HepG2 (cell line): Measurements from ENCODE around the gene GOLPH3. TPM values are rescaled to one million over a fixed set of nuclear protein-coding genes. Genes with fewer than 3 reads are reported as not detected.

Experiments used
- ATAC-seq: fragments of 200-7000 bp; cut with Tn5 transposase; 3 replicates; pipeline ENCODE4 v1.9.1; 2020; ENCODE audit warnings: mild to moderate bottlenecking, moderate library complexity
- BruUV-seq: library from RNA; stranded (reverse); fragments of 400-500 nt; replicated peaks from 2 replicates; lab custom pipeline; 2021; lab: Mats Ljungman, UMichigan
- CTCF ChIA-PET: fragments of 300-600 bp; formaldehyde crosslinking; extraction: SDS; loops from one replicate; lab custom pipeline; 2021; ENCODE audit warnings: low total read pairs, inconsistent platforms, low intra/inter-chr PET ratio; lab: Yijun Ruan, JAX
- POLR2A ChIA-PET: fragments of 350-600 bp; sonication (Branson Sonifier 250); formaldehyde crosslinking; loops from one replicate; lab custom pipeline; 2020; ENCODE audit warnings: antibody characterized with exemption, inconsistent platforms; lab: Yijun Ruan, JAX
- DNase-seq: peaks from one replicate; pipeline ENCODE4 v3.0.0-alpha.2; 2015; ENCODE audit warnings: low spot score
- FAIRE-seq: peaks from 3 replicates; lab custom pipeline; 2011; peaks lifted over from hg19 to GRCh38; lab: Jason Lieb, UNC
- H2AFZ ChIP-seq: one replicate; pipeline ENCODE4 v1.6.1; 2011; ENCODE audit warnings: low read length, inconsistent platforms
- H3K27ac ChIP-seq: fragments of 300-600 bp; 3 replicates; pipeline ENCODE4 v1.8.0; 2011; ENCODE audit warnings: mixed run types, mild to moderate bottlenecking, mixed read lengths, low read length, inconsistent platforms; ENCODE audit not compliant: insufficient read depth; ENCODE audit errors: extremely low read length
- H3K27me3 ChIP-seq, 2 experiments: fragments of 200-600 bp in 1 of 2; 2 replicates in 1 of 2; 3 replicates in 1 of 2; pipeline versions ENCODE4 v1.6.0 to v1.8.0; 2011; ENCODE audit warnings: low read length in 2 of 2, mild to moderate bottlenecking in 2 of 2, moderate library complexity in 2 of 2, inconsistent platforms in 1 of 2; ENCODE audit not compliant: insufficient read depth in 2 of 2, control insufficient read depth in 1 of 2
- H3K36me3 ChIP-seq, 2 experiments: fragments of 200-600 bp in 1 of 2; replicated peaks in 1 of 2; 2 replicates in 1 of 2; 3 replicates in 1 of 2; pipeline versions ENCODE4 v1.5.1 to v1.8.0; 2011; ENCODE audit warnings: low read length in 2 of 2, inconsistent platforms in 1 of 2; ENCODE audit not compliant: insufficient read depth in 2 of 2, control insufficient read depth in 1 of 2
- H3K4me1 ChIP-seq: 2 replicates; pipeline ENCODE4 v1.5.1; 2012; ENCODE audit warnings: low read length, inconsistent platforms; ENCODE audit not compliant: insufficient read depth
- H3K4me2 ChIP-seq: 2 replicates; pipeline ENCODE4 v1.6.0; 2011; ENCODE audit warnings: low read depth, low read length, inconsistent platforms
- H3K4me3 ChIP-seq, 3 experiments: fragments of 200-600 bp in 1 of 3; sonication (generic), shearing (Covaris generic) in 1 of 3; replicated peaks in 1 of 3; 2 replicates each; pipeline ENCODE4 v1.5.1; 2011 to 2016; ENCODE audit warnings: low read length in 3 of 3, inconsistent platforms in 2 of 3, low read depth in 2 of 3, mild to moderate bottlenecking in 2 of 3, control low read depth in 1 of 3, mixed read lengths in 1 of 3; ENCODE audit not compliant: insufficient read depth in 1 of 3
- H3K79me2 ChIP-seq: one replicate; pipeline ENCODE4 v1.6.1; 2011; ENCODE audit warnings: low read length, inconsistent platforms; ENCODE audit not compliant: insufficient read depth
- H3K9ac ChIP-seq: 2 replicates; pipeline ENCODE4 v1.6.0; 2011; ENCODE audit warnings: mild to moderate bottlenecking, low read depth, low read length, inconsistent platforms; ENCODE audit not compliant: insufficient read depth
- H3K9me3 ChIP-seq: 2 replicates; pipeline ENCODE4 v1.5.1; 2012; ENCODE audit warnings: mild to moderate bottlenecking, low read length
- H4K20me1 ChIP-seq: 2 replicates; pipeline ENCODE4 v1.6.0; 2011; ENCODE audit warnings: inconsistent platforms, mild to moderate bottlenecking, low read length, moderate library complexity; ENCODE audit not compliant: insufficient read depth
- RBM22 ChIP-seq: fragments of 200-400 bp; formaldehyde crosslinking; optimal IDR thresholded peaks from 2 replicates; pipeline ENCODE3; 2017; ENCODE audit warnings: mild to moderate bottlenecking, low read length, moderate library complexity
- WGBS: methylation state at CpG from one replicate; pipeline ENCODE4 v1.1.6; 2017; ENCODE audit warnings: low lambda C conversion rate; 5-methylcytosine and 5-hydroxymethylcytosine counted together
- in situ Hi-C: cut with HindIII; loops from 2 replicates; pipeline ENCODE4 v1.10.0; 2017; ENCODE audit warnings: low pct_unique_long_range_greater_than_20kb; ENCODE audit not compliant: extremely low pct_ligation_motif_present
- intact Hi-C: fragments of 100-400 bp; cut with micrococcal nuclease; formaldehyde crosslinking; loops from one replicate; pipeline ENCODE4 v1.10.0; 2022; ENCODE audit not compliant: unreplicated experiment
- polyA plus RNA-seq, 8 experiments: library from polyadenylated mRNA; depleted of rRNA in 3 of 8; stranded (reverse) in 7 of 8; unstranded in 1 of 8; fragments of >200 nt; fragmentation: Illumina TruSeq in 4 of 8; extraction: Trizol in 4 of 8; gene quantifications; 2 replicates each; pipeline versions ENCODE4 v1.2.1 to v1.2.3, GENCODE V29; 2011 to 2016; ENCODE audit warnings: low read depth in 4 of 8, missing spikeins in 1 of 8, mixed read lengths in 1 of 8; ENCODE audit not compliant: insufficient read depth in 1 of 8
- total RNA-seq, 5 experiments: library from RNA; depleted of rRNA; stranded (reverse); fragments of >200 nt; fragmentation: Illumina TruSeq; extraction: Trizol; gene quantifications; 2 replicates each; pipeline ENCODE4 v1.2.3, GENCODE V29; 2016; ENCODE audit warnings: low read depth in 1 of 5
- TF ChIP-seq, protein P1 (sequence below): sonication (generic); formaldehyde crosslinking; IDR thresholded peaks from 2 replicates; pipeline ENCODE4 v1.5.1; 2020; ENCODE audit warnings: mild to moderate bottlenecking, missing genetic modification reagents, moderate library complexity
- TF ChIP-seq, protein P2 (sequence below): sonication (generic); formaldehyde crosslinking; IDR thresholded peaks from one replicate; pipeline ENCODE4 v1.5.1; 2020; ENCODE audit warnings: mild to moderate bottlenecking, missing genetic modification reagents; ENCODE audit errors: not compliant biosample characterization
- TF ChIP-seq, protein P3 (sequence below): sonication (generic); formaldehyde crosslinking; IDR thresholded peaks from 2 replicates; pipeline ENCODE4 v1.4.0; 2020; ENCODE audit warnings: missing genetic modification reagents, mild to moderate bottlenecking, borderline replicate concordance

The GOLPH3 gene
- total and polyA plus RNA-seq, 2 of the 13 experiments (the other 11 are each of a cell fraction or from before 2014, with no cell fraction given): 59.5 to 84.5 TPM

DNA sequence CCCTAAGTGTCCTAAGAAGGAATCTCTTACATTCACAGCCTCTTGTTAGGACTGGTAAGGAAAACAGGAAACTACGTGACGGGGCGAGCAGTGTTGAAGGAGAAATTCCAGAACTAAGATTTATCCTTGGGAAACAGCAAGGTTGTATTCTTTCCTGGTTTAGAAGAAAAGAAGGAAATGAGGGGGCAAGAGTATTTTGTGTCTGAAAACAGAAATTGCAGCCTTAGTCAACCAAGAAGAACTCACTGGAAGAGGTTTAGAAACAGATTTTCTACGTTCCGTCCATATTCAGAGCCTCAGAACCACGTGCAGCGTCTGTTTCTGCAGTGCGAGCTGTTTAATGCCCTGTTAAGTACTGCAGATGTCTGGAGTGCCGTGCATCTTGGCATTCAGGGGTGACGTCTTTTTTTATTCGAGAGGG is 75.2 kb downstream of the GOLPH3 start (continued):
- TF ChIP-seq, protein P1, sequence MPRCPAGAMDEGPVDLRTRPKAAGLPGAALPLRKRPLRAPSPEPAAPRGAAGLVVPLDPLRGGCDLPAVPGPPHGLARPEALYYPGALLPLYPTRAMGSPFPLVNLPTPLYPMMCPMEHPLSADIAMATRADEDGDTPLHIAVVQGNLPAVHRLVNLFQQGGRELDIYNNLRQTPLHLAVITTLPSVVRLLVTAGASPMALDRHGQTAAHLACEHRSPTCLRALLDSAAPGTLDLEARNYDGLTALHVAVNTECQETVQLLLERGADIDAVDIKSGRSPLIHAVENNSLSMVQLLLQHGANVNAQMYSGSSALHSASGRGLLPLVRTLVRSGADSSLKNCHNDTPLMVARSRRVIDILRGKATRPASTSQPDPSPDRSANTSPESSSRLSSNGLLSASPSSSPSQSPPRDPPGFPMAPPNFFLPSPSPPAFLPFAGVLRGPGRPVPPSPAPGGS (CRISPR knock-in tag): no peak
- TF ChIP-seq, protein P2, sequence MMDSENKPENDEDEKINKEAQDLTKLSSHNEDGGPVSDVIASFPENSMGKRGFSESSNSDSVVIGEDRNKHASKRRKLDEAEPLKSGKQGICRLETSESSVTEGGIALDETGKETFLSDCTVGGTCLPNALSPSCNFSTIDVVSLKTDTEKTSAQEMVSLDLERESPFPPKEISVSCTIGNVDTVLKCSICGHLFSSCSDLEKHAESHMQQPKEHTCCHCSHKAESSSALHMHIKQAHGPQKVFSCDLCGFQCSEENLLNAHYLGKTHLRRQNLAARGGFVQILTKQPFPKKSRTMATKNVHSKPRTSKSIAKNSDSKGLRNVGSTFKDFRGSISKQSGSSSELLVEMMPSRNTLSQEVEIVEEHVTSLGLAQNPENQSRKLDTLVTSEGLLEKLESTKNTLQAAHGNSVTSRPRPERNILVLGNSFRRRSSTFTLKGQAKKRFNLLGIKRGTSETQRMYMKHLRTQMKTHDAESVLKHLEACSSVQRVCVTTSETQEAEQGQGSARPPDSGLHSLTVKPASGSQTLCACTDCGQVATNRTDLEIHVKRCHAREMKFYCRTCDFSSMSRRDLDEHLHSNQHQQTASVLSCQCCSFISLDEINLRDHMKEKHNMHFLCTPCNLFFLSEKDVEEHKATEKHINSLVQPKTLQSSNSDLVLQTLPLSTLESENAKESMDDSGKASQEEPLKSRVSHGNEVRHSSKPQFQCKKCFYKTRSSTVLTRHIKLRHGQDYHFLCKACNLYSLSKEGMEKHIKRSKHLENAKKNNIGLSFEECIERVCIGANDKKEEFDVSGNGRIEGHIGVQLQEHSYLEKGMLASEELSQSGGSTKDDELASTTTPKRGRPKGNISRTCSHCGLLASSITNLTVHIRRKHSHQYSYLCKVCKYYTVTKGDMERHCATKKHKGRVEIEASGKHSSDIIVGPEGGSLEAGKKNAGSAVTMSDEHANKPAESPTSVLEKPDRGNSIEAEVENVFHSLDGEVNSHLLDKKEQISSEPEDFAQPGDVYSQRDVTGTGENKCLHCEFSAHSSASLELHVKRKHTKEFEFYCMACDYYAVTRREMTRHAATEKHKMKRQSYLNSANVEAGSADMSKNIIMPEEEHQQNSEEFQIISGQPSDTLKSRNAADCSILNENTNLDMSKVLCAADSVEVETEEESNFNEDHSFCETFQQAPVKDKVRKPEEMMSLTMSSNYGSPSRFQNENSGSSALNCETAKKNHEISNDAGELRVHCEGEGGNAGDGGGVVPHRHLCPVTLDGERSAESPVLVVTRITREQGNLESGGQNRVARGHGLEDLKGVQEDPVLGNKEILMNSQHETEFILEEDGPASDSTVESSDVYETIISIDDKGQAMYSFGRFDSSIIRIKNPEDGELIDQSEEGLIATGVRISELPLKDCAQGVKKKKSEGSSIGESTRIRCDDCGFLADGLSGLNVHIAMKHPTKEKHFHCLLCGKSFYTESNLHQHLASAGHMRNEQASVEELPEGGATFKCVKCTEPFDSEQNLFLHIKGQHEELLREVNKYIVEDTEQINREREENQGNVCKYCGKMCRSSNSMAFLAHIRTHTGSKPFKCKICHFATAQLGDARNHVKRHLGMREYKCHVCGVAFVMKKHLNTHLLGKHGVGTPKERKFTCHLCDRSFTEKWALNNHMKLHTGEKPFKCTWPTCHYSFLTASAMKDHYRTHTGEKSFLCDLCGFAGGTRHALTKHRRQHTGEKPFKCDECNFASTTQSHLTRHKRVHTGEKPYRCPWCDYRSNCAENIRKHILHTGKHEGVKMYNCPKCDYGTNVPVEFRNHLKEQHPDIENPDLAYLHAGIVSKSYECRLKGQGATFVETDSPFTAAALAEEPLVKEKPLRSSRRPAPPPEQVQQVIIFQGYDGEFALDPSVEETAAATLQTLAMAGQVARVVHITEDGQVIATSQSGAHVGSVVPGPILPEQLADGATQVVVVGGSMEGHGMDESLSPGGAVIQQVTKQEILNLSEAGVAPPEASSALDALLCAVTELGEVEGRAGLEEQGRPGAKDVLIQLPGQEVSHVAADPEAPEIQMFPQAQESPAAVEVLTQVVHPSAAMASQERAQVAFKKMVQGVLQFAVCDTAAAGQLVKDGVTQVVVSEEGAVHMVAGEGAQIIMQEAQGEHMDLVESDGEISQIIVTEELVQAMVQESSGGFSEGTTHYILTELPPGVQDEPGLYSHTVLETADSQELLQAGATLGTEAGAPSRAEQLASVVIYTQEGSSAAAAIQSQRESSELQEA: no peak
- TF ChIP-seq, all 625 proteins: peak for 0

DNA sequence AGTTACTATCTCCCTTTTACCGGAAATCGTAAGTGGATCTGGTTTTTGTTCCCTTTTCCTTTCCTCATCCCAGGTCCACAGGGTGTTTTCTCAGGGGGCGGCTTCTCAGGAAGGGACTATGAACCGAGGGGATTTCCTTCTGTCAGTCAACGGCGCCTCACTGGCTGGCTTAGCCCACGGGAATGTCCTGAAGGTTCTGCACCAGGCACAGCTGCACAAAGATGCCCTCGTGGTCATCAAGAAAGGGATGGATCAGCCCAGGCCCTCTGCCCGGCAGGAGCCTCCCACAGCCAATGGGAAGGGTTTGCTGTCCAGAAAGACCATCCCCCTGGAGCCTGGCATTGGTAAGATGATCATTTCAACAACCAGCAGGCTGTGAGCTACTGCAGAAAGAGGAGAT is 75.8 kb downstream of the GOLPH3 start:
- BruUV-seq: no TSS peak
- no peaks in the 10 kb centered on the region for H3K27me3 ChIP-seq
- H3K36me3 ChIP-seq: peaks cover 9 to 40% of the 10 kb centered on the region in 2 experiments; a peak in 4 of 5 replicates
- no peaks in the 10 kb centered on the region for H3K79me2 ChIP-seq
- in situ Hi-C loops: loop anchor here (10.0 kb wide), 1 partner anchor 523 kb away; no protein-coding TSS in a partner anchor
- H3K27ac ChIP-seq: no peak overlapping the region
- CTCF ChIA-PET: no interaction called here
- DNase-seq (no peak), FAIRE-seq (no peak)
- no peak overlapping the region for H3K9ac ChIP-seq
- H3K4me1 ChIP-seq: no peaks in the 10 kb centered on the region
- H2AFZ ChIP-seq: no peak overlapping the region
- no peak overlapping the region for H3K4me3 ChIP-seq
- POLR2A ChIA-PET: no interaction called here
- no peaks in the 10 kb centered on the region for H3K9me3 ChIP-seq
- TF ChIP-seq RBM22: peak; percentile 52
- TF ChIP-seq, protein P3, sequence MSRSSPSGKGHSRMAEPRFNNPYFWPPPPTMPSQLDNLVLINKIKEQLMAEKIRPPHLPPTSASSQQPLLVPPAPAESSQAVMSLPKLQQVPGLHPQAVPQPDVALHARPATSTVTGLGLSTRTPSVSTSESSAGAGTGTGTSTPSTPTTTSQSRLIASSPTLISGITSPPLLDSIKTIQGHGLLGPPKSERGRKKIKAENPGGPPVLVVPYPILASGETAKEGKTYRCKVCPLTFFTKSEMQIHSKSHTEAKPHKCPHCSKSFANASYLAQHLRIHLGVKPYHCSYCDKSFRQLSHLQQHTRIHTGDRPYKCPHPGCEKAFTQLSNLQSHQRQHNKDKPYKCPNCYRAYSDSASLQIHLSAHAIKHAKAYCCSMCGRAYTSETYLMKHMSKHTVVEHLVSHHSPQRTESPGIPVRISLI: no peak
- TF ChIP-seq, all 625 proteins: peak for 1
- intact Hi-C loops: no loop called here
- no peaks in the 10 kb centered on the region for H4K20me1 ChIP-seq
- no peak overlapping the region for H3K4me2 ChIP-seq
- WGBS: 86% methylated on average over 9 of the region's 9 CpGs
- ATAC-seq: 0 out of 3 replicates have a peak, but pooled peaks have one; percentile 10
